GM10266 (cell line): ENCODE data around the gene PLA2G2C.
A peak's percentile ranks its signal among the peaks of the same experiment; 100 is the strongest.

Source experiments
- DNase-seq: peaks from one replicate; pipeline ENCODE4 v3.0.0; 2012; ENCODE audit errors: extremely low spot score
- TF ChIP-seq, protein P1 (sequence below): IDR thresholded peaks from 2 replicates; pipeline ENCODE4 v1.5.1; 2012; ENCODE audit warnings: mild to moderate bottlenecking, low read depth; ENCODE audit not compliant: control insufficient read depth, insufficient read depth; ENCODE audit errors: missing control alignments

The PLA2G2C gene

GRCh38 chr1:20190256-20191160, 4.2 kb upstream of the PLA2G2C start:
- TF ChIP-seq, protein P1, sequence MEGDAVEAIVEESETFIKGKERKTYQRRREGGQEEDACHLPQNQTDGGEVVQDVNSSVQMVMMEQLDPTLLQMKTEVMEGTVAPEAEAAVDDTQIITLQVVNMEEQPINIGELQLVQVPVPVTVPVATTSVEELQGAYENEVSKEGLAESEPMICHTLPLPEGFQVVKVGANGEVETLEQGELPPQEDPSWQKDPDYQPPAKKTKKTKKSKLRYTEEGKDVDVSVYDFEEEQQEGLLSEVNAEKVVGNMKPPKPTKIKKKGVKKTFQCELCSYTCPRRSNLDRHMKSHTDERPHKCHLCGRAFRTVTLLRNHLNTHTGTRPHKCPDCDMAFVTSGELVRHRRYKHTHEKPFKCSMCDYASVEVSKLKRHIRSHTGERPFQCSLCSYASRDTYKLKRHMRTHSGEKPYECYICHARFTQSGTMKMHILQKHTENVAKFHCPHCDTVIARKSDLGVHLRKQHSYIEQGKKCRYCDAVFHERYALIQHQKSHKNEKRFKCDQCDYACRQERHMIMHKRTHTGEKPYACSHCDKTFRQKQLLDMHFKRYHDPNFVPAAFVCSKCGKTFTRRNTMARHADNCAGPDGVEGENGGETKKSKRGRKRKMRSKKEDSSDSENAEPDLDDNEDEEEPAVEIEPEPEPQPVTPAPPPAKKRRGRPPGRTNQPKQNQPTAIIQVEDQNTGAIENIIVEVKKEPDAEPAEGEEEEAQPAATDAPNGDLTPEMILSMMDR = no peak

DNA sequence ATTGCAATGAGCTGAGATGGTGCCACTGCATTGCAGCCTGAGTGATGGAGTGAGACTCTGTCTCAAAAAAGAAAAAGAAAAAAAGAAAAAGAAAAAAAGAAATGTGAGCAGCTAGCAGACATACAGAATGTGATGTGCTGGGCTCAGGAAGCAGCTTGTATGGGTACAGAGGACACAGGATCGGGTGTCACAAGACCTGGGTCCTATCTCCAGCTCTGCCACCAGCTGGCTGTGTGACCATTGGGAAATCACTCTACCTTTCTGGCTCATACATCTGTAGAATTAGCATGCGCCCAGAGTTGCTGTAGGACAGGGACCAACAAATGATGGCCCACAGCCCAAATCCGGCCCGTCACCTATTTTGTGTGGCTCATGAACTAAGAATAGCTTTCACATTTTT, 3.3 kb upstream of the PLA2G2C start:
- DNase-seq = no peak
- TF ChIP-seq, protein P1 = no peak

More at GRCh38 chr1:20190256-20191160, 4.2 kb upstream of the PLA2G2C start:
- DNase-seq = no peak

GRCh38 chr1:20188455-20188817, 2.1 kb upstream of the PLA2G2C start:
- TF ChIP-seq, protein P1 = no peak
- no peak for DNase-seq

GRCh38 chr1:20187813-20188454, 1.6 kb upstream of the PLA2G2C start:
- TF ChIP-seq, protein P1 = no peak
- no peak for DNase-seq

DNA sequence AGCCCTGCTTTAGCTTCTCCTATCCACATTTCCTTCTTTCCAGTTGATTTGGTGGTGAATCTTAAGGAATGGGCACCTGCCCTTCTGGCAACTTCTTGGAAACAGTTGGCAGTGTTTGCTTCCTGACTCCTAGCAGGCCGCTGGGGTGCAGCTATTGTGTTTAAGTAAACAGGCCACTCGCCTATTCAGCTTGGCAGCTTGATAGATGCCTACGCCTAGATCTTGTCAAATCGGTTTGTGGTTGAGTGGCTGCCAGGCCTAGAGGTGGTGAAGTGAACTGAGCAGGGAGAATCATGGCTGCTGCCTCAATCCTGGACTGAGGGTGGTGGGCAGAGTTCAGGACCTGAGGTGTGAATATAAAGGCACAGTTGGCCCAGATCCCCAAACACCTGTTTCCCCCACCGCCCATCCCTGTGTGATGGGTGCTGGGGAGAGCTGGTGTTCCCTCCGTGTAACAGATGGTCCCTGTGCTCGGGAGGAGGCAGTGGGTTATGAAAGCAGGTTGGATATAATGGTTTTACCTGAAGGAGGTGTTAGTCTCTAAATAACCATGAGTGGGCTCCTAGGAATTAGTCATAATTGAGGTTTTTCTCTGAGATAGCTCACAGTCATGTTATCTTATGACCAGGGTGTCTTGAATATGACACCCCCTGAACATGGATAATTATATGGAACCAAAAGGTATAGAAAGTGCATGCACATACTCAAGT, 940 bp upstream of the PLA2G2C start:
- TF ChIP-seq, protein P1 = no peak

GRCh38 chr1:20184997-20185833, 1.1 kb downstream of the PLA2G2C start:
- TF ChIP-seq, protein P1 = no peak
- DNase-seq = peak; percentile 54

More for the DNA sequence above, 940 bp upstream of the PLA2G2C start:
- DNase-seq = no peak
